HG02970 (cell line): ENCODE measurements around the gene ARAP1.

ENCODE experiments used
- ATAC-seq: cut with Tn5 transposase; IDR thresholded peaks from one replicate; pipeline ENCODE4 v1.9.1; 2021; ENCODE audit warnings: mild to moderate bottlenecking, moderate library complexity, moderate number of reproducible peaks; ENCODE audit not compliant: unreplicated experiment, low FRiP score

ARAP1 gene

DNA sequence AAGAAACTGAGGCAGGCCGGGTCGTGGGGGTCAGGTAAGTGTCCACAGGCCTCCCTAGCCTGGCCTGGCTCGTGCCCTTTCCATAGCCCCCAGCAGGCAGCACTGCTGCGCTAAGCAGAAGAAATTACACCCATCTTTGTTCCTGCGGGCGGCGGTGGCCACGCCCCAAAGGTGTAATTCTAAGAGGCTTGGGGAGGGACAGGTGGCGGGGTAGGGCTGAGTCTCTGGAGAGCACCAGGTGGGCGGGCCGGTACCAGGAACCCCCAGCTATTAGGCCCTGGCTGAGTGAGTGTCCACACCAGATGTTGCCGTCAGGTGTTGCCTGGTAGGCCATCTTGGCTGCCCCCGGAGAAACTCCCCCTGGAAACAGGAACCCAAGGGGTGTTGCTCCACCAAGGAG is 12.3 kb upstream of the ARAP1 start:
- ATAC-seq = no peak

DNA sequence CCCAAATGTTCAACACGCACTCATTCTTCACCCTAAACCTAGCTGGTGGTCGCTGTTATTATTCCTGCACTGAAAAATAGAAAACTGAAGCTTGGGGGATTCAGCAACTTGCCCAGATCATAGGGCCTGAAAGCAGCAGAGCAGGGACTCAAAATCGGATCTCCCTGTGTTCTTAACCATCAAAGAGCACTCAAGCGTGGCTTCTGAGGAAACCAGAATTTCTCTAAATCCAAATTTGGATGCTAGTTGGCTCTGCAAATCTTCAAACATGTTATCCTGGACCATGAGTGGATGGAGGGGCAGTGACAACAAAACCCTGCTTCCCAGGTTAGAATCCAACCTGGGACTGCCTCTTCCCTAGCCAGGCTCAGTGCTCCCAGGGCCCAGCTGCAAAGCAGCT is 11.6 kb upstream of the ARAP1 start:
- no peak for ATAC-seq

DNA sequence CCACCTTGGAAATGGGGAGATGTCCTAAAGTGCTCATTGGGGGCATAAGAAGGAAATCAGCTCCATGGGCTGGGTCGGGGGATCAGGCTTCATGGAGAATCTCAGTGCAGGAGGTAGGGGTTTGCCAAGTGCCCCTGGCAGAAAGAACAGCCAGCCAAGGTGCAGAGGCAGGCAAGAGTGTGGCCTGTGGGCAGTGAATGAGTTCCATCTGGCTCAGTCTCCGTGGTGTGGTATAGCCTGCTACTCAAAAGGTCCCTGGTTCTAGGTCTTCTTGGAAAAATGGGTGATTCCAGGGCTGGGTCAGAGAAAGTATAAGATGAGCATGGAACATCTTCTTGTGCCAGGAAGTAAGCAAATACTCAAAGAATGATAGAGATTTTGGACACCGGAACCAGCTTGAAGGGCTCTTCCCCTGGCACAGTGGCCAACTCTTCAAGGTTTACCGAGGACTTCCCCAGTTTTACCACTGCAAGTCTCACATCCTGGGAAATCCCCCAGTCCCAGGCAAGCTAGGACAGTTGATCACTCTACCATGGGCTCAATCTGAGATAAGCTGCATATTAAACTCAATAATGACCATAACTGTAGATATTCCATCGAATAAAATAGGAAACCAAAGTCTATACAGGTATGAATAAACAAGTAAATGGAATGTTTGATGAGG is 10.6 kb upstream of the ARAP1 start:
- no peak for ATAC-seq

DNA sequence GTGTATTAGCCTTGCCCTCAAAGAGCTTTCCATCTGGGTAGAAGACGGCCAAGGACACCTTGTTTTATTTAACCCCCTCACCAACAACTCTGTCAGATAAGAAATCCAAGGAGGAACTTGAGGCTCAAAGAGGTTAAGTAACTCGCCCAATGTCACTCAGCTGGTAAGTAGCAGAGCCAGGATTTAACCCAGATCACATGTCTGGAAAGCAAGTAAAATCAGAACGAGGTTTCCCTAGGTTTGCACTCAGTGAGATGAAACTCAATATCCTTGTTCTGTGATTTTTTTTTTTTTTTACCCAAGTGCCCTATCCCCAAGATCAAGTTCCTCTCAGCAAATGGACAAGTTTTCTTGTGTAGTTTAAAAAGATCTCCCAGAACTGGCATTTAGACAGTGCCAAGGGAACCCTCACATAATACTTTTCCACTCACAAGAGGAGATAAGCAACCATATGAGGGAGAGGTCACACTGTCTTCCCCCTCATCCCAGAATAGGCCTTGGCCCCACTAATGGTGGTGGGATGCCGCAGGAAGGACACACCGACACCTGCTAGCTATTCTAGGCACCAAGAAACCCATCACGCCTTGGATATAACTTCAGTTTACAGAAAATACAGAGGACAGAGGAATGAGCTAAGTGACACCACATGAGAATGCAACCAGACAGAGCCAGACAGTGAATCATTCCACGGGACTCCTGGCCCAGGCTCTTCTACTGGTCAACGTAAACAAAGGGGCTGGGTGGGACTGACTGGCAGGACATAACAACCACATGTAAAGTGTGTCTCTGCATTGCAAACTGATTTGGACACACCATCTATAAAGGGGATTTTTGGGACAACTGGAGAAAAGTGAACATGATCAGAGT is 8.6 kb upstream of the ARAP1 start:
- ATAC-seq = no peak

DNA sequence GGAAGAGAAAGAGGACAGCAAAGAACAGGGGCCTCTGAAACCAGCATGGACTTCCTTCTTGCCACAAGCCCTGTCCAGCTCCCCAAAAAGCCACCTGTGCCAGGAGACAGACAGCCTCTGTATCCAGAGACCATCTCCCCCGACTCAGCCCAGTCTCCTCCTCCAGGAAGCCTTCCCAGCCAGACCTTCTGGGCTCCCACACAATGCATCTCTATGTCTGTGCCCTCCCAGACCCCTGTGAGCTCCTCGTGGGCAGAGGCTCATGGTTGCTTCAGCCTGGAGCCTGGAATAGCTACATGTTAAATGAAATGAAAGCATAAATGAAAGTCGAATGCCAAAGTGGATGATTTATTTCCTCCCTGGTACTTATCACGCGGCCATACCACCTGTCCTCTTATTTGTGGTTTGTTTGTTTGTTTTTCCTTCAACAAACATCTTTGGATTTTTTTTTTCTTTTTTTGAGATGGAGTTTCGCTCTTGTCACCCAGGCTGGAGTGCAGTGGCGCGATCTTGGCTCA is 7.3 kb upstream of the ARAP1 start:
- no peak for ATAC-seq

GRCh38 chr11:72758690-72759389 is 6.6 kb upstream of the ARAP1 start:
- no peak for ATAC-seq

DNA sequence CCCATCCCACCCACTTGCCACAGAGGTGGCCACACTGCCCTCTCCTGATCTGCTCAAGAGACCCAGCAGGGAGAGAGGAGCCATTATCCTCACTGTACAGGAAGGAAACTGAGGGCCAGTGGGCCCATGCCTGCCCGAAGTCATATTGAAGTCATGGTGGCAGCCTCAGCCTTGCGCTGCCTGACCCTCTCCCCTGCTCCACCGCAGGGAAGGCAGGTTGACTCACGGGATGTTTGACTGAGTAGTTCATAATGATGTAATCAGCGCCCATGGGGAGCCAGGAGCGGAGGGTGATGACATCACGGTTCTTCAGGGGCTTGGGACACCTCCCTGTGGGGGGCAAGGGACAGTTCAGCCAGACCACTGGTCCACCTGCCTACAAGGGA is 6.1 kb upstream of the ARAP1 start:
- no peak for ATAC-seq

DNA sequence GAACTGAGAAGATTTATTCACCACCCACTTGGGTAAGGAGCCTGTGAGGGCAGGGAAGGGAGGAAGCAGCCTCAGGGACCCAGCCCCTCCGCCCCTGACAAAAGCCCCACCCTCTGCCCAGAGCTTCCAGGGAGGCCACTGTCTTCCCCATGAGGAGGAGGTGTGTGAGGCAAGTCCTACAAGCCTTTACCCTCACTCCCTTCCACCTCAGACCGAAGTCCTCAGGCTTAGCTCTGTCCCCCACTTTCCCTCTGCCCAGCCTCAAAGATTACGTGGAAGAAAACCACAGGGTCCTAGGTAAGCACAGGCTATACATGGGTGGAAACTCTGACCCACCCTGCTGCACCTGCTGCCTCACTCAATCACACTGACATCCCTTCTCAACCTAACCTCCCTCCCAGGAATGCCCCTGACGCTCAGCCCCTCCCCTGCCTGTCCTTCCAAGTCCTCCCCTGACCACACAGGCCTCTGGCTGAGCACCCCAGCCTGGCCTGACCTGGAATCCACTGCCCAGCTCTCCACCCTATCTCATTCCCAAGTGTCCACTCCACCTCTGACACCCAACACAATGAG is 3.6 kb upstream of the ARAP1 start:
- ATAC-seq = no peak

- ATAC-seq = no peak
These were observed 2.4 kb upstream of the ARAP1 start for GRCh38 chr11:72754544-72755155.

- no peak for ATAC-seq
These were observed 1.9 kb upstream of the ARAP1 start for GRCh38 chr11:72754149-72754543.

- ATAC-seq = no peak
These were observed 1.3 kb upstream of the ARAP1 start for GRCh38 chr11:72753341-72754148.

- ATAC-seq = no peak
These were observed 806 bp downstream of the ARAP1 start for GRCh38 chr11:72751116-72752087.

DNA sequence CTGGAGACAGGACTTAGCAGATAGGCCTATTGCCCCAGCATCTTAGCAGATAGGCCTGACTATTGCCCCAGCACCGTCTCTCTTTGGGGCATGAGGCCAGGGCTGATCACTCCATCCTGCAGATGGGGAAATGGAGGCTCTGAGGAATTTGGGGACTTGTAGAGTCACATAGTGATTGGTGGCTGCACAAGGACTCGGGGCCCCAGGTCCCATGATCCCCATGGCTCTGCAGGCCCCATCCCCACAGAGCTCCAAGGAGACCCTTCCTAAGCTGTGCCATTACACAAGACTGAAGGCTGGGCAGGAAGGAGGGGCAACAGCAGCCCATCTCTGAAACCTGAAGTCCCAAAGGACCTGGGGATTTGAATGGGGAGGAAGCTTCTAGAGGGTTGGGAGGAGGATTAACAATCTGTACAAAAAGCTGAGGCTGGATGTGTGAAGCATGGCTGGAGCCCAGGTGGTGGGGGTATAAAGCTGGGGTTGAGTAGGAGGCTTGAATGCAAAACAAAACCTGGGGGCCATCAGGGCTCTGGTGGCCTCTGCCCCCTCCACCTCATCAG is 1.6 kb downstream of the ARAP1 start:
- ATAC-seq = no peak

- ATAC-seq = no peak
These were observed 2.1 kb downstream of the ARAP1 start for GRCh38 chr11:72750086-72750485.

DNA sequence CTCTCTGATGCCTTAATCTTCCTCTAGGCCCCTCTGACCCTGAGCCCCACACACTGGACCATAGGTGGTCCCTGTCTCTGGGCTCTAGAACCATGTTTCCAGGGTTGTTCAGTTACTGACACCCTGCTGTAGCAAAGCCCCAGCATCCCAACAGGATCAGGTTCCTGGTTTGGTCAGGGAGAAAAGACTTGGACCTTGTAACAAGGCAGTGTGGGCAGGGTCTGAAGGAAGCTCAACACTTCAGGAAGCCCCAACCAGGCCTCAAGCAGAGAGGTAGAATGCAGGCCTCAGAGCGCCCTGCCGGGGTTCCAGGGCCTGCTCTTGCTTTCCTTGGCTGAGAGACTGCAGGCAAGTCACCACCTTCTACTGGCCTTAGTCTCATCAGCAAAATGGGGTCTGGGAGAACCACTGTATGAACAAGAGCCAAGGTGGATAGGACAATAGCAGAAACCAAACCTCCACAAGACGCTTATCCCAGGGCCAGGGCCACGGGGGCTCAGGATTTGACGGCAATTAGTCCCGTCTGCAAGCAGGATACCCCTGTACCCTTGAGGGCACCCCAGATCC is 4.8 kb downstream of the ARAP1 start:
- ATAC-seq = no peak

DNA sequence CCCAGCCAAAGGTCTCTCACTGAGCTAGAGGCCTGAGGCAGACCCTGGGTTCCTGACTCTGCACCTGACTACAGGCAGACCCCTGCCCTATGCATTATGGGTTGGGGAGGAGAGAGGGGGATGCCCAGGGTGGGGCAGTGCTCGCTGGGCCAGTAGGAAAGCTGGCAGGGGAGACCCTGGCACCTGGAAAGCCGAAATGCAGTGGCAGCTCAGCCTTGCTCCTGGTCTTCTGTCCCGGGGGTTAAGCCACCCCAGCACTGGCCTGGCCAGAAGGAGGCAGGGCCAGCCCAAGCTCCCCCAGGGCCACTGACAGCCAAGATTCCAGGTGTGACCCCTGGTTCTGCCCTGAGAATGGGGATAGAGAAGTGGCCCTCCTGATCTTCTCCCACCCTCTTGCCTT is 5.4 kb downstream of the ARAP1 start:
- no peak for ATAC-seq

GRCh38 chr11:72745925-72746550 is 6.2 kb downstream of the ARAP1 start:
- no peak for ATAC-seq
